GM06990 (cell line): ENCODE data around the gene ASTL.

Experiments used
- DNase-seq: peaks from one replicate; pipeline ENCODE4 v3.0.0-alpha.2; 2011; ENCODE audit not compliant: insufficient read length; ENCODE audit errors: extremely low read depth
- H3K27me3 ChIP-seq: replicated peaks from 2 replicates; pipeline ENCODE4 v1.6.0; 2011; ENCODE audit warnings: low read length; ENCODE audit not compliant: control insufficient read depth, insufficient read depth
- H3K36me3 ChIP-seq: 2 replicates; pipeline ENCODE4 v1.5.1; 2011; ENCODE audit warnings: low read length; ENCODE audit not compliant: control insufficient read depth, insufficient read depth
- H3K4me3 ChIP-seq: replicated peaks from 2 replicates; pipeline ENCODE4 v1.5.1; 2011; ENCODE audit warnings: low read depth, mild to moderate bottlenecking, control low read depth, low read length
- TF ChIP-seq, protein P1 (sequence below): IDR thresholded peaks from 2 replicates; pipeline ENCODE4 v1.5.1; 2011; ENCODE audit warnings: low read length, control low read depth, mild to moderate bottlenecking, inconsistent platforms; ENCODE audit not compliant: insufficient read depth, poor library complexity, severe bottlenecking

ASTL gene

DNA sequence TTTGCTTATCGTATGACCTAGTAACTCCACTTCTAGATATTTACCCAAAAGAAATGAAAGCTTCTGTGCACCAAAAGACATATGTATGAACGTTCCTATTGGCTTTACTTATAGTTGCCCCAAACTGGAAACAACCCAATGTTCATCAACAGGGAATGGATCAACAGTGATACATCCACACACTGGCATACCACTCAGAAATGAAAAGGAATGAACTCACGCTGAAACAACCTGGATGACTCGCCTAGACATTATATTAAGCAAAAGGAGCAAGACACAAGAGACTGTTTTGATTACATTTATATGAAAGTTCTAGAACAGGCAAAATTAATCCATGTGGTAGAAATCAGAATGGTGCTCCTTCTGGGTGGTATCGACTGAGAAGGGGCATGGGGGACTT lies 40.9 kb downstream of the ASTL start:
- TF ChIP-seq, protein P1, sequence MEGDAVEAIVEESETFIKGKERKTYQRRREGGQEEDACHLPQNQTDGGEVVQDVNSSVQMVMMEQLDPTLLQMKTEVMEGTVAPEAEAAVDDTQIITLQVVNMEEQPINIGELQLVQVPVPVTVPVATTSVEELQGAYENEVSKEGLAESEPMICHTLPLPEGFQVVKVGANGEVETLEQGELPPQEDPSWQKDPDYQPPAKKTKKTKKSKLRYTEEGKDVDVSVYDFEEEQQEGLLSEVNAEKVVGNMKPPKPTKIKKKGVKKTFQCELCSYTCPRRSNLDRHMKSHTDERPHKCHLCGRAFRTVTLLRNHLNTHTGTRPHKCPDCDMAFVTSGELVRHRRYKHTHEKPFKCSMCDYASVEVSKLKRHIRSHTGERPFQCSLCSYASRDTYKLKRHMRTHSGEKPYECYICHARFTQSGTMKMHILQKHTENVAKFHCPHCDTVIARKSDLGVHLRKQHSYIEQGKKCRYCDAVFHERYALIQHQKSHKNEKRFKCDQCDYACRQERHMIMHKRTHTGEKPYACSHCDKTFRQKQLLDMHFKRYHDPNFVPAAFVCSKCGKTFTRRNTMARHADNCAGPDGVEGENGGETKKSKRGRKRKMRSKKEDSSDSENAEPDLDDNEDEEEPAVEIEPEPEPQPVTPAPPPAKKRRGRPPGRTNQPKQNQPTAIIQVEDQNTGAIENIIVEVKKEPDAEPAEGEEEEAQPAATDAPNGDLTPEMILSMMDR, result no peak
- no peak for DNase-seq
- Histone ChIP-seq H3K36me3 (no peaks in the 10 kb centered on the region), H3K4me3 (no peak overlapping the region), H3K27me3 (no peaks in the 10 kb centered on the region)

DNA sequence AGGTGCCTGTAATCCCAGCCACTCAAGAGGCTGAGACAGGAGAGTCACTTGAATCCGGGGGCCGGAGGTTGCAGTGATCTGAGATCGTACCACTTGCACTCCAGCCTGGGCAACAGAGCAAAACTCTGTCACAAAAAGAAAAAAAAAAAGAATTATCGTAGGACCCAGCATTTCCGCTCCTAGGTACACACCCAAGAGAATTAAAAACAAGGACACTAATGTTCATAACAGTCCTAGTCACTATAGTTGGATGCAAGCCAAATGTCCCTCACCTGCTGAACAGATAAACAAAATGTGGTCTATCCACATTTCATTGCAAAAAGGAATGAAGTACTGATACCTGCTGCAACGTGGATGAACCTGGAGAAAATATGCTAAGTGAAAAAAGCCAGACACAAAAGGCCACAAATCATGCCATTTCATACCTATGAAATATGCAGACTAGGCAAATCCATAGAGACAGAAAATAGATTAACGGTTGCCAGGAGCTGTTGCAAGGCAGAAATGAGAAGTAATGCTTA lies 43.1 kb downstream of the ASTL start:
- H3K27me3 ChIP-seq, result no peaks in the 10 kb centered on the region; the same call in 1 of the 2 replicates
- no peak for DNase-seq
- TF ChIP-seq, protein P1, result no peak
- H3K36me3 ChIP-seq, result no peaks in the 10 kb centered on the region
- no peak overlapping the region for H3K4me3 ChIP-seq

DNA sequence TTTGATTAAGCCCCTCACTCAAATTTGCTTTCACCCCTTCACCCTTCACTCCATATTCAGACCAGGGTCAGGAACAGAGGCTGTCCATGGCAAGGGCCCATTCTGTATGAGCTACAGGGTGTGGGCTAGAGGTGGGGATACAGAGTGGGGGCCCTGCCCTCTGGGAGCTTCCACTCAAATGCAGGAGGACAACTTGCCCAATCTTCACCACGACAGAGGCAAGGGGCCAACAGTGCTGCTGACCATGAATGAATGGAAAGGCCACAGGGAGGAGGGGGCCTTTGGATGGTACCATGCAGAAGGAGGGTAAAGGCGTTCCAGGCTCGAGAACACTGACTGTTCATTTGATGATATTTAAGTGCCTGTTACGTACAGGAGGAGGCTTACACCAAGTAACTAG lies 44.8 kb downstream of the ASTL start:
- no peak for DNase-seq
- TF ChIP-seq, protein P1, result no peak
- Histone ChIP-seq H3K4me3 (no peak overlapping the region), H3K27me3 (no peaks in the 10 kb centered on the region; the same call in 1 of the 2 replicates), H3K36me3 (no peaks in the 10 kb centered on the region)

DNA sequence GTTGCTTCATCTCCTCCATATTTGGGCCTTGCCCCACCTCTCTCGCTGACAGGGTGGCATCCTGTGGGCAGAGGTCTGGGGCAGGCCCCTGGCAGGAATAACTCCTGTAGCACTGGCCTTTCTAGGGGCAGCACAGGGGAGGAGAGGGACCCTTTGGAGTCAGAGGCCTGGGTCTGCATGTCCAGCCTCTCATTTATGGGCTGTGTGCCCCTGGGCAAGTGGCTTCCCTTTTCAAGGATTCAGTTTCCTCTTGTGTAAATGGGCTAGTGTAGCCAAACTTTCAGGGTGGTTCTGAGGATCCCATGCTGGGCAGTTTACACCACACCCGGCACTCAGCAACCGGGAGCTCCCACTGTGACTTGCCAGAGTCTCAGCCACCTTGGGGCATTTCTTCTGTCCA lies 45.4 kb downstream of the ASTL start:
- TF ChIP-seq, protein P1, result no peak
- Histone ChIP-seq H3K27me3 (no peaks in the 10 kb centered on the region; the same call in 1 of the 2 replicates), H3K4me3 (no peak overlapping the region), H3K36me3 (no peaks in the 10 kb centered on the region)
- no peak for DNase-seq

DNA sequence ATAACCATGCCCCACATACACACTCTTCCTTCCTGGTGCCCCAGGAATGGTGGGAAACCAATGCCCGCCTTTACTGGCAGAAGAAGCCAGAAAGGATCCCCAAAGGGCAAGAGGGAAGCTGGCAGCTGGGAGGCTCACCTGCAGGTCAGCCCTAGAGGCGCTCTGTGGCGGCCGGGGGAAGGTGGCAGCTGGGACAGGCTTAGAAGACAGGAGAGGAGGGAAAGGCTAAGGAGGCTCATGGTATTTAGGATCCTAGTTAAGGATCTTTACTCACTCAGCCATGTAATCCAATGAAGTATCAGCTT lies 45.8 kb downstream of the ASTL start:
- TF ChIP-seq, protein P1, result no peak
- H3K36me3 ChIP-seq, result no peaks in the 10 kb centered on the region
- H3K4me3 ChIP-seq, result no peak overlapping the region
- no peaks in the 10 kb centered on the region; the same call in 1 of the 2 replicates for H3K27me3 ChIP-seq
- DNase-seq, result no peak

DNA sequence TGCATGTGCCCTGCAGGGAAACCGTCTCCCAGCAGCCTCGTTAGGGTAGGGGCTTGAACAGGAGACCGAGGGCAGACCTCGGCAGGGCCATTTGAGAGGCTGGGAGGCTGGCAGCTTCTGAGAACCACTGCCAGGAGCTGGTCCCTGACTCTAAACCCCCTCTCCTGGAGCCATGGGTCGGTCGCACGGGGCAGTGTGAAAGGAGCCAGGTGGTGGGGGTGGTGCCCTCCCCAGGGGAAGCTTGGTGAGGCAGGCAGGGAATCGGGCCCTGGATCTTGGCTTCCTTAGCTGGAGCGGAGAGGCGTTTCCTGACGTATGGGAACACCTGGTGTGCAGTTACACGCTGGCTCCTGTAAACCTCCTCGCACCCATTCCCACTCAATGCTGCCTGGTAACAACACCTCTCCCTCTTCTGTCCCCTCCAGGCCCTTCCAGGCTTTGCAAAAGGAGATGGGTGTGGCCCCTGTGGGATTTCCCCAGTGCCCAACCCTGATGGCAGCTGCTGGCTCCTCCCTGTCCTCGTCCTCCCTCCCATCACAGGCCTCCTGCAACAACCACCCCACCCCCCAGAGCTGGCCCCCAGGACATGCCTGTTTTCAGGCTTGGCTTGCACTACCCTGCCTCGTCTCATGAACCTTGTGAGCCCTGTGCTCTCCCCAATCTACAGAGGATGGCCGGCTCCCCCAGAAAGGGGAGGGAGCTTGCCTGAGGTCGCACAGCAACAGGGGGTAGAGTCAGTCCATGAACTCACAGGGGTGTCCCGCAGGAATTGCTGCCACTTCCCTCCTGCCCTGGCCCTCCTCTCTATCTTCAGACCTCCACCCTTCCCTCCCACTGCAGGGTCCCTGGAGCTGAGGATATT lies 46.4 kb downstream of the ASTL start:
- Histone ChIP-seq H3K36me3 (no peaks in the 10 kb centered on the region), H3K27me3 (no peaks in the 10 kb centered on the region; the same call in 1 of the 2 replicates), H3K4me3 (no peak overlapping the region)
- no peak for DNase-seq
- TF ChIP-seq, protein P1, result no peak
